ENCODE measurements around the gene CEMIP. TPM values are rescaled to one million over a fixed set of nuclear protein-coding genes. Genes with fewer than 3 reads are reported as not detected.

CEMIP gene
- total and polyA plus RNA-seq, 2 of the 4 experiments (the other 2 are of a cell fraction): 63.8 to 78.0 TPM

DNA sequence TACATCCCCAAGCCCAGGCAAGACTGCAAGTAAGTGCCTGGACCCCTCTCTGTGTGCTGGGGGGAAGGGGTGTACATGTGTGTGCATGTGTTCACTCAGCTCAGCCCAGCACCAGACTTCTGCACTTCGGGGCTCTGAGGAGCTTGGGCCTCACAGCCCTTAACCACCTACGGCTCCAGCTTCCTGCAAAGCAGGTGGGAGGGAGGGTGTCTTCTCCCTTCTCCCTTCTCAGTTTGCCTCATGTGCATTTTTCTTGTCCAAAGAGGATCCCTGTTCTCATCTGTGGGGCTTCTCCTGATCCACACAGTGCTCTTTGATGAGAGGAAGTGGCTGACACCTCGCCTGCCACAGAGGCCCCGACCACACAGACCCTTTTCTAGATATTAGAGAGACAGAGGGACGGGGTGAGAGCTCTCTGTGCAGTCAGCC, 141.1 kb downstream of the CEMIP start:
- H4K5ac ChIP-seq (ENCODE audit: low read depth, low read length): no peak overlapping the region
- ChIA-PET CTCF (no interaction called here), POLR2A (ENCODE audit: unreplicated experiment) (no interaction called here)
- H2AFZ ChIP-seq (replicated peaks; ENCODE audit: low read length, poor library complexity): no peak overlapping the region
- H2AK9ac ChIP-seq (replicated peaks; ENCODE audit: low read depth, low read length, poor library complexity): no peak overlapping the region
- peaks cover 30% of the 10 kb centered on the region; the same call in 1 of the 2 replicates for H4K20me1 ChIP-seq (ENCODE audit: insufficient read depth, low read length)
- BruUV-seq (replicated peaks): no TSS peak
- H2AK5ac ChIP-seq (ENCODE audit: low read depth, low read length): no peak overlapping the region
- DNase-seq: no peak
- intact Hi-C loops (cut with micrococcal nuclease): no loop called here
- no peak overlapping the region for H3K27ac ChIP-seq (ENCODE audit: insufficient read depth, low read length)
- no peak overlapping the region for H3K14ac ChIP-seq (replicated peaks; ENCODE audit: low read depth, low read length)
- WGBS, 2 experiments (ENCODE audit: extremely low coverage in 2 of 2, insufficient read length in 1 of 2): no CpG with 5 or more reads among the region's 5 CpGs
- H3K4me3 ChIP-seq (ENCODE audit: insufficient read depth, low read depth, low read length): no peak overlapping the region
- no peak overlapping the region for H2BK120ac ChIP-seq (ENCODE audit: low read depth, low read length)
- no peak overlapping the region for H3K56ac ChIP-seq (ENCODE audit: extremely low read depth, insufficient read depth, low read length)
- ATAC-seq (ENCODE audit: low read depth): no peak; the same call in 1 of the 2 replicates
- no peak overlapping the region for H3K4me2 ChIP-seq (ENCODE audit: low read depth, low read length)
- peaks cover 13% of the 10 kb centered on the region for H3K9me1 ChIP-seq (ENCODE audit: insufficient read depth, low read length)
- no peaks in the 10 kb centered on the region for H3K4me1 ChIP-seq (ENCODE audit: control insufficient read depth, insufficient read depth, low read length)
- no peaks in the 10 kb centered on the region for H3K79me1 ChIP-seq (ENCODE audit: low read depth in 1 of 2, low read length in 2 of 2)
- no peak overlapping the region for H2BK5ac ChIP-seq (ENCODE audit: low read depth, low read length, poor library complexity, severe bottlenecking)
- no peak; the same call in 1 of the 2 replicates for TF ChIP-seq POLR2A (IDR thresholded peaks at IDR 0.05; ENCODE audit: low read depth, low read length)
- TF ChIP-seq, protein P1, sequence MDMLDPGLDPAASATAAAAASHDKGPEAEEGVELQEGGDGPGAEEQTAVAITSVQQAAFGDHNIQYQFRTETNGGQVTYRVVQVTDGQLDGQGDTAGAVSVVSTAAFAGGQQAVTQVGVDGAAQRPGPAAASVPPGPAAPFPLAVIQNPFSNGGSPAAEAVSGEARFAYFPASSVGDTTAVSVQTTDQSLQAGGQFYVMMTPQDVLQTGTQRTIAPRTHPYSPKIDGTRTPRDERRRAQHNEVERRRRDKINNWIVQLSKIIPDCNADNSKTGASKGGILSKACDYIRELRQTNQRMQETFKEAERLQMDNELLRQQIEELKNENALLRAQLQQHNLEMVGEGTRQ (IDR thresholded peaks at IDR 0.05; ENCODE audit: low read depth, low read length): no peak
- TF ChIP-seq RAD21 (IDR thresholded peaks at IDR 0.05; ENCODE audit: low read length): no peak
- no peak for TF ChIP-seq MAZ (IDR thresholded peaks at IDR 0.05; ENCODE audit: borderline replicate concordance, low read depth, low read length)
- TF ChIP-seq MAFK (IDR thresholded peaks at IDR 0.05; ENCODE audit: low read depth, low read length): no peak
- no peak for TF ChIP-seq SMC3 (IDR thresholded peaks at IDR 0.05; ENCODE audit: low read depth, low read length)
- no peak for TF ChIP-seq NFE2L2 (IDR thresholded peaks at IDR 0.05; ENCODE audit: low read depth, low read length)
- TF ChIP-seq RFX5 (IDR thresholded peaks at IDR 0.05; ENCODE audit: low read depth, low read length): no peak
- H4K8ac ChIP-seq (ENCODE audit: low read depth in 2 of 2, low read length in 2 of 2): no peak overlapping the region
- H3K9me3 ChIP-seq (ENCODE audit: control insufficient read depth, insufficient read depth, low read length): no peaks in the 10 kb centered on the region
- H2BK20ac ChIP-seq (ENCODE audit: low read depth, low read length): no peak overlapping the region
- no peak overlapping the region for H3K23ac ChIP-seq (ENCODE audit: low read depth, low read length)
- H3K4ac ChIP-seq (ENCODE audit: low read depth, low read length): no peak overlapping the region
- H3K27me3 ChIP-seq (ENCODE audit: control insufficient read depth, insufficient read depth, low read length): no peaks in the 10 kb centered on the region
- dilution Hi-C loops (cut with HindIII; ENCODE audit: low sequenced_read_pairs, unreplicated experiment): no loop called here
- H4K91ac ChIP-seq (ENCODE audit: insufficient read depth, low read depth, low read length): no peak overlapping the region
- H3K18ac ChIP-seq (ENCODE audit: low read depth, low read length): no peak overlapping the region
- H2BK15ac ChIP-seq (ENCODE audit: low read depth, low read length): no peak overlapping the region
- no peak overlapping the region for H3K9ac ChIP-seq (ENCODE audit: low read depth, low read length)
- in situ Hi-C loops (cut with MboI; ENCODE audit: low sequenced_read_pairs): no loop called here
- H3K36me3 ChIP-seq (ENCODE audit: control insufficient read depth, insufficient read depth, low read length): peaks cover 77% of the 10 kb centered on the region

All from IMR-90 (cell line).